Osteoblast (primary cell): ENCODE results near the gene GRIK4. TPM values are rescaled to one million over a fixed set of nuclear protein-coding genes. Genes with fewer than 3 reads are reported as not detected.

ENCODE experiments used
- DNase-seq: peaks from one replicate; pipeline ENCODE4 v3.0.0; 2011; ENCODE audit warnings: low spot score, mixed read lengths; ENCODE audit not compliant: insufficient read length; ENCODE audit errors: missing footprints
- H2AFZ ChIP-seq: 2 replicates; pipeline ENCODE4 v1.6.0; 2011; ENCODE audit warnings: mild to moderate bottlenecking, low read length
- H3K27ac ChIP-seq: 2 replicates; pipeline ENCODE4 v1.5.1; 2011; ENCODE audit warnings: mild to moderate bottlenecking, low read depth, low read length, moderate library complexity
- H3K27me3 ChIP-seq: 2 replicates; pipeline ENCODE4 v1.6.0; 2012; ENCODE audit warnings: mild to moderate bottlenecking, control low read depth, inconsistent platforms, low read length, moderate library complexity; ENCODE audit not compliant: insufficient read depth
- H3K36me3 ChIP-seq: 2 replicates; pipeline ENCODE4 v1.5.1; 2011; ENCODE audit warnings: mild to moderate bottlenecking, low read length, control low read depth, moderate library complexity; ENCODE audit not compliant: insufficient read depth
- H3K4me1 ChIP-seq: 2 replicates; pipeline ENCODE4 v1.5.1; 2011; ENCODE audit warnings: mild to moderate bottlenecking, low read length, control low read depth, moderate library complexity; ENCODE audit not compliant: insufficient read depth
- H3K4me2 ChIP-seq: 2 replicates; pipeline ENCODE4 v1.6.0; 2011; ENCODE audit warnings: mild to moderate bottlenecking, low read length; ENCODE audit not compliant: insufficient read depth
- H3K4me3 ChIP-seq: fragments of 200-600 bp; sonication (generic); 3 replicates; pipeline ENCODE4 v1.5.1; 2012; ENCODE audit warnings: mild to moderate bottlenecking, low read length, inconsistent platforms; ENCODE audit not compliant: insufficient read depth
- H3K79me2 ChIP-seq: 2 replicates; pipeline ENCODE4 v1.6.0; 2012; ENCODE audit warnings: mild to moderate bottlenecking, low read length, control low read depth, inconsistent platforms; ENCODE audit not compliant: insufficient read depth
- H3K9me3 ChIP-seq: 2 replicates; pipeline ENCODE4 v1.5.1; 2011; ENCODE audit warnings: low read depth, low read length, control low read depth
- H4K20me1 ChIP-seq: 2 replicates; pipeline ENCODE4 v1.6.0; 2012; ENCODE audit warnings: mild to moderate bottlenecking, low read length, control low read depth; ENCODE audit not compliant: insufficient read depth
- total RNA-seq: library from RNA; depleted of rRNA; stranded (reverse); fragments of >200 nt; gene quantifications from 2 replicates; pipeline ENCODE4 v1.2.3, GENCODE V29; 2012
- TF ChIP-seq, protein P1 (sequence below): IDR thresholded peaks from 2 replicates; pipeline ENCODE4 v1.5.1; 2011; ENCODE audit warnings: mild to moderate bottlenecking, low read depth, low read length, moderate library complexity; ENCODE audit errors: extremely low read depth

Gene GRIK4
- total RNA-seq, 1 donor: under 0.01 TPM

GRCh38 chr11:120547811-120548681 is 36.5 kb downstream of the GRIK4 start:
- Histone ChIP-seq H3K4me1 (peaks cover 27% of the 10 kb centered on the region), H3K36me3 (no peaks in the 10 kb centered on the region), H3K4me3 (peak overlapping the region; percentile 15), H3K79me2 (no peaks in the 10 kb centered on the region), H4K20me1 (no peaks in the 10 kb centered on the region), H3K9me3 (no peaks in the 10 kb centered on the region), H3K27ac (peak overlapping the region; percentile 97), H3K27me3 (no peaks in the 10 kb centered on the region), H2AFZ (peak overlapping the region; percentile 60), H3K4me2 (peak overlapping the region; percentile 74)
- TF ChIP-seq, protein P1, sequence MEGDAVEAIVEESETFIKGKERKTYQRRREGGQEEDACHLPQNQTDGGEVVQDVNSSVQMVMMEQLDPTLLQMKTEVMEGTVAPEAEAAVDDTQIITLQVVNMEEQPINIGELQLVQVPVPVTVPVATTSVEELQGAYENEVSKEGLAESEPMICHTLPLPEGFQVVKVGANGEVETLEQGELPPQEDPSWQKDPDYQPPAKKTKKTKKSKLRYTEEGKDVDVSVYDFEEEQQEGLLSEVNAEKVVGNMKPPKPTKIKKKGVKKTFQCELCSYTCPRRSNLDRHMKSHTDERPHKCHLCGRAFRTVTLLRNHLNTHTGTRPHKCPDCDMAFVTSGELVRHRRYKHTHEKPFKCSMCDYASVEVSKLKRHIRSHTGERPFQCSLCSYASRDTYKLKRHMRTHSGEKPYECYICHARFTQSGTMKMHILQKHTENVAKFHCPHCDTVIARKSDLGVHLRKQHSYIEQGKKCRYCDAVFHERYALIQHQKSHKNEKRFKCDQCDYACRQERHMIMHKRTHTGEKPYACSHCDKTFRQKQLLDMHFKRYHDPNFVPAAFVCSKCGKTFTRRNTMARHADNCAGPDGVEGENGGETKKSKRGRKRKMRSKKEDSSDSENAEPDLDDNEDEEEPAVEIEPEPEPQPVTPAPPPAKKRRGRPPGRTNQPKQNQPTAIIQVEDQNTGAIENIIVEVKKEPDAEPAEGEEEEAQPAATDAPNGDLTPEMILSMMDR: peak; percentile 11
- peak; percentile 97 for DNase-seq

DNA sequence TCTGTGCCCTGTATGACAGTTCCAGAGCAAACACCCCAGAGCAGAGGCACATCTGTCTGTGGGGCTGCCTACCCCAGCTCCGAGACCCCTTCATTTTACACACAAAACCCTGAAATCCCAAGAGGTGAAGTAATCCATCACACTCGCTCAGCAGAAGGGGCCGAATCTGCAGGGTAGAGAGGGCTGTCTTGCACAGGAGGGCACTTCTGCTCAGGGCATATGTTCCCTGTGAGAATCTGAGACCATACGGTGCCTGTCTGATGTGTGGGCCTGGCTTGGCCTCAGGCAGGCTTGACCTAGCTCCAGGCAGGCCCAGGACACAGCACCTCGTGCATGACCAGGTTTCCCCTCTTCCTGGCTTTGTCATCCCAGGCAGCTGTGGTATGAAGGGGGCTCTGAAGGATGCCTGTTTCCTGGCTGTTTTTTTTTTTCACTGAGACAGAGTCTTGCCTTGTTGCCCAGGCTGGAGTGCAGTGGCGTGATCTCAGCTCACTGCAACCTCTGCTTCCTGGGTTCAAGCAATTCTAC is 37.2 kb downstream of the GRIK4 start:
- TF ChIP-seq, protein P1: no peak
- H3K27ac ChIP-seq: peak overlapping the region; percentile 97
- no peaks in the 10 kb centered on the region for H3K79me2 ChIP-seq
- H3K4me3 ChIP-seq: no peak overlapping the region
- H3K4me1 ChIP-seq: peaks cover 27% of the 10 kb centered on the region
- H4K20me1 ChIP-seq: no peaks in the 10 kb centered on the region
- H3K36me3 ChIP-seq: no peaks in the 10 kb centered on the region
- no peak overlapping the region for H2AFZ ChIP-seq
- H3K27me3 ChIP-seq: no peaks in the 10 kb centered on the region
- no peak overlapping the region for H3K4me2 ChIP-seq
- DNase-seq: no peak
- H3K9me3 ChIP-seq: no peaks in the 10 kb centered on the region

DNA sequence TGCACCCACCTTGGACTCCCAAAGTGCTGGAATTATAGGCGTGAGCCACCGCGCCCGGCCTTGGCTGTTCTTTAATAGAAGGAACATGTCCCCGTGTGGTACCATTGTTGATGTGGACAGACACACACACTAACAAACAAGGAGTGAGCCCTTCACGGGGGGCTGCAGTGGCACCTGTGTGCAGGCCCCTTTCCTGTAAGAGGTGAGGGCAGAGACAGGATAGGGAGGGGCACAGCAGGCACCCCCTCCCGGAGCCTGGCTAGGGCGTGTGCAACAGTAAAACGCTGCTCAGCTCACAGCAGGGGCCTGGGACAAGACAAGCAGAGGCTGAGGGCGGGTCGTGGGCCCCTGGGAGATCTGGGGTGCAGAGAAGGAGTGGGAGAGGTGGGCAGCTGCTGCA is 37.8 kb downstream of the GRIK4 start:
- Histone ChIP-seq H3K4me3 (no peak overlapping the region), H4K20me1 (no peaks in the 10 kb centered on the region), H3K4me2 (no peak overlapping the region), H3K4me1 (peaks cover 27% of the 10 kb centered on the region), H2AFZ (no peak overlapping the region), H3K27ac (no peak overlapping the region), H3K27me3 (no peaks in the 10 kb centered on the region), H3K36me3 (no peaks in the 10 kb centered on the region), H3K79me2 (no peaks in the 10 kb centered on the region), H3K9me3 (no peaks in the 10 kb centered on the region)
- TF ChIP-seq, protein P1: no peak
- no peak for DNase-seq

GRCh38 chr11:120550007-120550406 is 38.5 kb downstream of the GRIK4 start:
- Histone ChIP-seq H3K4me1 (peaks cover 27% of the 10 kb centered on the region), H3K36me3 (no peaks in the 10 kb centered on the region), H3K4me2 (no peak overlapping the region), H3K27ac (no peak overlapping the region), H3K27me3 (peaks cover 3% of the 10 kb centered on the region), H3K4me3 (no peak overlapping the region), H3K9me3 (no peaks in the 10 kb centered on the region), H3K79me2 (no peaks in the 10 kb centered on the region), H2AFZ (no peak overlapping the region), H4K20me1 (no peaks in the 10 kb centered on the region)
- TF ChIP-seq, protein P1: no peak
- no peak for DNase-seq
